GM12864 (cell line): Measurements from ENCODE around the gene SDHAF1.
"Not testable (repeated sequence)": the region's sequence is repeated elsewhere in the genome, so short reads cannot be mapped to it uniquely, and the experiment has no call there.

Experiments
- DNase-seq: peaks from one replicate; pipeline ENCODE4 v3.0.0-alpha.2; 2011; ENCODE audit warnings: low read depth
- H3K4me3 ChIP-seq: 2 replicates; pipeline ENCODE4 v1.5.1; 2011; ENCODE audit warnings: mild to moderate bottlenecking, low read depth, low read length, control low read depth
- CTCF ChIP-seq: IDR thresholded peaks from 2 replicates; pipeline ENCODE4 v1.5.1; 2011; ENCODE audit warnings: low read depth, mild to moderate bottlenecking, moderate library complexity, low read length, control low read depth, inconsistent platforms; ENCODE audit errors: missing control alignments

The SDHAF1 gene

GRCh38 chr19:35977446-35978222 is 17.4 kb upstream of the SDHAF1 start:
- H3K4me3 ChIP-seq, result no peak overlapping the region
- TF ChIP-seq CTCF, result peak; percentile 46
- DNase-seq, result no peak

GRCh38 chr19:35978271-35978670 is 16.7 kb upstream of the SDHAF1 start:
- no peak for TF ChIP-seq CTCF
- H3K4me3 ChIP-seq, result no peak overlapping the region
- no peak for DNase-seq

- no peak for DNase-seq
- H3K4me3 ChIP-seq, result no peak overlapping the region
- no peak for TF ChIP-seq CTCF
Observed at GRCh38 chr19:35978832-35979365, 16.1 kb upstream of the SDHAF1 start.

GRCh38 chr19:35980997-35981396 is 14.0 kb upstream of the SDHAF1 start:
- H3K4me3 ChIP-seq, DNase-seq: not testable (repeated sequence)

- no peak overlapping the region for H3K4me3 ChIP-seq
- TF ChIP-seq CTCF, result no peak
- no peak for DNase-seq
Observed at GRCh38 chr19:35983177-35983576, 11.8 kb upstream of the SDHAF1 start.

GRCh38 chr19:35986111-35986510 is 8.9 kb upstream of the SDHAF1 start:
- H3K4me3 ChIP-seq, result no peak overlapping the region
- no peak for DNase-seq
- TF ChIP-seq CTCF, result no peak

GRCh38 chr19:35986664-35987570 is 8.1 kb upstream of the SDHAF1 start:
- peak overlapping the region; percentile 44 for H3K4me3 ChIP-seq
- no peak for TF ChIP-seq CTCF
- DNase-seq, result no peak
